DOHH2 (cell line): ENCODE measurements around the gene PRPSAP1.

Source experiments
- H3F3A ChIP-seq: fragments of 200-600 bp; sonication (generic), shearing (Covaris generic); 2 replicates; pipeline ENCODE4 v1.6.0; 2016; ENCODE audit warnings: antibody characterized with exemption, mild to moderate bottlenecking; ENCODE audit not compliant: control insufficient read depth, insufficient read depth
- H3K27ac ChIP-seq: fragments of 200-600 bp; sonication (generic); 2 replicates; pipeline ENCODE4 v1.5.1; 2014; ENCODE audit warnings: low read depth, mild to moderate bottlenecking, low read length, moderate library complexity
- H3K27me3 ChIP-seq: fragments of 200-600 bp; sonication (generic); 2 replicates; pipeline ENCODE4 v1.6.1; 2014; ENCODE audit warnings: mild to moderate bottlenecking, low read length, mixed read lengths; ENCODE audit not compliant: control insufficient read depth
- H3K36me3 ChIP-seq: fragments of 200-600 bp; sonication (generic); 2 replicates; pipeline ENCODE4 v1.6.1; 2014; ENCODE audit warnings: mild to moderate bottlenecking, low read length, moderate library complexity, mixed read lengths; ENCODE audit not compliant: control insufficient read depth
- H3K4me1 ChIP-seq: fragments of 200-600 bp; sonication (generic); 2 replicates; pipeline ENCODE4 v1.6.1; 2014; ENCODE audit warnings: mild to moderate bottlenecking, low read length, mixed read lengths; ENCODE audit not compliant: control insufficient read depth
- H3K4me2 ChIP-seq: fragments of 200-600 bp; sonication (generic); 2 replicates; pipeline ENCODE4 v1.6.0; 2014; ENCODE audit warnings: mild to moderate bottlenecking, low read length, moderate library complexity
- H3K4me3 ChIP-seq: fragments of 200-600 bp; sonication (generic); 2 replicates; pipeline ENCODE4 v1.5.1; 2014; ENCODE audit warnings: mild to moderate bottlenecking, low read length, mixed read lengths
- H3K79me2 ChIP-seq: fragments of 200-600 bp; sonication (generic); 2 replicates; pipeline ENCODE4 v1.6.1; 2014; ENCODE audit warnings: mild to moderate bottlenecking, low read length, mixed read lengths; ENCODE audit not compliant: control insufficient read depth
- H3K9me2 ChIP-seq: fragments of 200-600 bp; sonication (generic); replicated peaks from 2 replicates; pipeline ENCODE4 v1.6.1; 2014; ENCODE audit warnings: mild to moderate bottlenecking, low read length, mixed read lengths; ENCODE audit not compliant: control insufficient read depth
- H3K9me3 ChIP-seq: fragments of 200-600 bp; sonication (generic); 2 replicates; pipeline ENCODE4 v1.6.1; 2014; ENCODE audit warnings: antibody characterized with exemption, low read length, mixed read lengths; ENCODE audit not compliant: control insufficient read depth, insufficient read depth
- H4K20me1 ChIP-seq: fragments of 200-600 bp; sonication (generic); 2 replicates; pipeline ENCODE4 v1.6.0; 2014; ENCODE audit warnings: low read depth, mild to moderate bottlenecking, antibody characterized with exemption, low read length, moderate library complexity; ENCODE audit not compliant: control insufficient read depth, insufficient read depth
- EZH2phosphoT487 ChIP-seq: fragments of 200-600 bp; sonication (generic); IDR thresholded peaks from 2 replicates; pipeline ENCODE4 v1.6.1; 2017; ENCODE audit warnings: borderline replicate concordance, mild to moderate bottlenecking, antibody characterized with exemption, low read length, moderate library complexity, mixed read lengths
- TF ChIP-seq, protein P1 (sequence below): fragments of 200-600 bp; sonication (generic); IDR thresholded peaks from one replicate; pipeline ENCODE4 v1.5.1; 2014; ENCODE audit warnings: antibody characterized with exemption, mild to moderate bottlenecking, low read depth, low read length; ENCODE audit not compliant: poor library complexity, severe bottlenecking

Gene PRPSAP1

DNA sequence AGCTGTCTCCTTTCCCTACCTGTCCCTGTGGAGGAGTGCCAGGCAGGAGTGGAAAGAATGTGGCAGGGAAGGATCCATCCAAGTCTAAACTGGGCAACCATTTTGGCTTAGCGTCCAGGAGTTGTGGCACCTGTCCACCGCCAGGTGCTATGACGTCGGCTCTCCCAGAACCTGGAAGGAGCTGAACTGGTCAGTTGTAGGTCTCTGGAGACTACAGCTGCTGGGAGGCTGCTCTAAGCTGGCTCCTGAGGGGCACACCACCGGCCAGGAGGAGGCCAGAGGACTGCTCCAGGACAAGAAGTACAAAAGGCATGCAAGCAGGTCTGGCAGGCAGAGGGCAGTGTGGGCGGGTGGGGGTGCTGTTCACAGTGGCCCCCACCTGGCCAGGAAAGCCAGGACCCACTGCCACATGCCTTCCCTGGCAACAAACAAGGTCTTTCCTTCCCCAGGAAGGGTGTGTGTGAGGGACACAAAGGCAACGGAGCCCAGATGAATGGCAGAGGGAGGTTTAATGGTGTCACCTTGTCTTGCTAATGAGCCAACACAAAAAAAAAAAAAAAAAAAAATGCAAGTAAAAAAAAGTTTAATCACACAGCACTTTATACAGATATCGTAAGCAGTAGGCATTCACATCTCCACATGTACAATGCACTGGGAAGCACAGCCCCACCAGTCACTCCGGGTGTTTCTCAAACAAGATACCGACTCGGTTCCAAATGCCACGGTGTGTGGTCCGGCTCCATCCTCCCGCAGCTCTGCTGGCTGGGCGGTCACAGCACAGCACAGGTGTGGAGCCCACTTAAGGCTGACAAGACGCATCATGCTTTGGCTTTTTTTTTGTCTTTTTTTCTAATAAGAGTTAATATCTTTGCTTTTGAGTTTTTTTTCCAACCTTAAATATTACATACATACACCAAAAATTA, 35.5 kb upstream of the PRPSAP1 start:
- H4K20me1 ChIP-seq, result no peaks in the 10 kb centered on the region
- no peaks in the 10 kb centered on the region for H3K9me3 ChIP-seq
- peaks cover 5% of the 10 kb centered on the region; the same call in 1 of the 2 replicates for H3F3A ChIP-seq
- H3K79me2 ChIP-seq, result no peaks in the 10 kb centered on the region
- no peak overlapping the region for H3K4me3 ChIP-seq
- peaks cover 20% of the 10 kb centered on the region for H3K36me3 ChIP-seq
- no peaks in the 10 kb centered on the region for H3K9me2 ChIP-seq
- peaks cover 19% of the 10 kb centered on the region for H3K4me1 ChIP-seq
- H3K27me3 ChIP-seq, result peaks cover 13% of the 10 kb centered on the region
- TF ChIP-seq EZH2phosphoT487, result no peak
- TF ChIP-seq, protein P1, sequence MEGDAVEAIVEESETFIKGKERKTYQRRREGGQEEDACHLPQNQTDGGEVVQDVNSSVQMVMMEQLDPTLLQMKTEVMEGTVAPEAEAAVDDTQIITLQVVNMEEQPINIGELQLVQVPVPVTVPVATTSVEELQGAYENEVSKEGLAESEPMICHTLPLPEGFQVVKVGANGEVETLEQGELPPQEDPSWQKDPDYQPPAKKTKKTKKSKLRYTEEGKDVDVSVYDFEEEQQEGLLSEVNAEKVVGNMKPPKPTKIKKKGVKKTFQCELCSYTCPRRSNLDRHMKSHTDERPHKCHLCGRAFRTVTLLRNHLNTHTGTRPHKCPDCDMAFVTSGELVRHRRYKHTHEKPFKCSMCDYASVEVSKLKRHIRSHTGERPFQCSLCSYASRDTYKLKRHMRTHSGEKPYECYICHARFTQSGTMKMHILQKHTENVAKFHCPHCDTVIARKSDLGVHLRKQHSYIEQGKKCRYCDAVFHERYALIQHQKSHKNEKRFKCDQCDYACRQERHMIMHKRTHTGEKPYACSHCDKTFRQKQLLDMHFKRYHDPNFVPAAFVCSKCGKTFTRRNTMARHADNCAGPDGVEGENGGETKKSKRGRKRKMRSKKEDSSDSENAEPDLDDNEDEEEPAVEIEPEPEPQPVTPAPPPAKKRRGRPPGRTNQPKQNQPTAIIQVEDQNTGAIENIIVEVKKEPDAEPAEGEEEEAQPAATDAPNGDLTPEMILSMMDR, result no peak
- H3K4me2 ChIP-seq, result no peak overlapping the region
- H3K27ac ChIP-seq, result no peak overlapping the region

- H3K27ac ChIP-seq, result no peak overlapping the region
- peaks cover 38% of the 10 kb centered on the region for H3K4me1 ChIP-seq
- H3K27me3 ChIP-seq, result peaks cover 28% of the 10 kb centered on the region
- no peaks in the 10 kb centered on the region for H3K9me2 ChIP-seq
- no peak overlapping the region for H3K4me2 ChIP-seq
- no peaks in the 10 kb centered on the region for H3K9me3 ChIP-seq
- H3K4me3 ChIP-seq, result no peak overlapping the region
- no peaks in the 10 kb centered on the region for H3K79me2 ChIP-seq
- H3F3A ChIP-seq, result 0 out of 2 replicates have a peak, but pooled peaks cover 5% of the 10 kb centered on the region
- peaks cover 12% of the 10 kb centered on the region for H3K36me3 ChIP-seq
- no peak for TF ChIP-seq EZH2phosphoT487
- TF ChIP-seq, protein P1, result no peak
- H4K20me1 ChIP-seq, result no peaks in the 10 kb centered on the region
Measured at GRCh38 chr17:76386966-76387765, 33.5 kb upstream of the PRPSAP1 start.

DNA sequence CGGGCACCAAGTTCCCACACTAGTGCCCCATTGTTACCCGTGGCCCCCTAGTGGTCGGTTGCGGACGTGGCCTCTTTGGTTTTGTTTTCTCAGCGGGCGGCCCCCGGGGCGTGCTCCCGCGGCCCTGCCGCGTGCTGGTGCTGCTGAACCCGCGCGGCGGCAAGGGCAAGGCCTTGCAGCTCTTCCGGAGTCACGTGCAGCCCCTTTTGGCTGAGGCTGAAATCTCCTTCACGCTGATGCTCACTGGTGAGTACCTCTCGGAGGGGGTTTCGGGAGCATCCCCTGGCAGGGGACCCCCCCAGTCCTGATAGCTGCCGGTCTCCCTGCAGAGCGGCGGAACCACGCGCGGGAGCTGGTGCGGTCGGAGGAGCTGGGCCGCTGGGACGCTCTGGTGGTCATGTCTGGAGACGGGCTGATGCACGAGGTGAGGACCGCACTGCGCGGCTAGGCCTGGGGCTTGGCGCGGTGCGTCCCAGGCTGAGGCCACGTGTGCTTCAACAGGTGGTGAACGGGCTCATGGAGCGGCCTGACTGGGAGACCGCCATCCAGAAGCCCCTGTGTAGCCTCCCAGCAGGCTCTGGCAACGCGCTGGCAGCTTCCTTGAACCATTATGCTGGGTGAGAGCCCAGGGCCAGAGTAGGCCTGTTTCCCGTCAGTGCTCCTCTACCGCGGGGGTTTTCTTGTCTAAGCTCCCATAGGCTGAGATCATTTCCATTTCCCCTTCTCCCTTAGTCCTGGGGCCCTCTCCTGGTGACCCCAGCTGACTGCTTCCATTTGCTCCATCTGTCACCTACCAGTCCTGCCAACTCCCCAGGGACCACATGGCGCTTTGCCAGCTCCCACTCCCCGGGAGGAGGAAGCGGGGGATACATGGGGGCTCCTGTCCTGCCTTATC, 32.4 kb upstream of the PRPSAP1 start:
- Histone ChIP-seq H3K36me3 (peaks cover 5% of the 10 kb centered on the region), H3K27ac (no peak overlapping the region), H3K27me3 (peaks cover 34% of the 10 kb centered on the region), H3K9me3 (no peaks in the 10 kb centered on the region), H3K9me2 (no peaks in the 10 kb centered on the region), H3K4me1 (peaks cover 46% of the 10 kb centered on the region), H3K4me3 (peak overlapping the region; percentile 71), H3K79me2 (no peaks in the 10 kb centered on the region), H3F3A (peaks cover 5% of the 10 kb centered on the region; the same call in 1 of the 2 replicates), H4K20me1 (no peaks in the 10 kb centered on the region), H3K4me2 (peak overlapping the region; percentile 72)
- TF ChIP-seq, protein P1, result peak; percentile 88
- TF ChIP-seq EZH2phosphoT487, result no peak
